K562 (cell line): ENCODE data around the gene SPINT2. TPM values are rescaled to one million over a fixed set of nuclear protein-coding genes. Genes with fewer than 3 reads are reported as not detected.

Experiments used
- ATF1 ChIP-seq, 2 experiments: fragments of 450-650 bp in 1 of 2; IDR thresholded peaks; 2 replicates each; pipeline ENCODE4 v1.6.1; 2016; ENCODE audit warnings: missing compliant biosample characterization in 1 of 2, missing genetic modification characterization in 1 of 2
- ATF6 ChIP-seq: sonication (generic); formaldehyde crosslinking; IDR thresholded peaks from 2 replicates; pipeline ENCODE4 v1.4.0; 2020; ENCODE audit warnings: mild to moderate bottlenecking, missing genetic modification reagents
- EP400 ChIP-seq: fragments of 450-650 bp; IDR thresholded peaks from 2 replicates; pipeline ENCODE4 v1.6.1; 2017; ENCODE audit warnings: antibody characterized with exemption, mild to moderate bottlenecking, moderate library complexity
- GABPB1 ChIP-seq: sonication (generic); formaldehyde crosslinking; IDR thresholded peaks from 2 replicates; pipeline ENCODE4 v1.8.0; 2022; ENCODE audit warnings: mild to moderate bottlenecking, missing genetic modification reagents
- MCM3 ChIP-seq: fragments of 450-650 bp; IDR thresholded peaks from 2 replicates; pipeline ENCODE4 v1.6.1; 2016
- PCBP1 ChIP-seq: fragments of 200-400 bp; formaldehyde crosslinking; IDR thresholded peaks from 2 replicates; pipeline ENCODE4 v1.6.1; 2018; ENCODE audit warnings: mild to moderate bottlenecking, low read depth, low read length; ENCODE audit not compliant: poor library complexity, severe bottlenecking
- PHF20 ChIP-seq: fragments of 450-650 bp; IDR thresholded peaks from 2 replicates; pipeline ENCODE4 v1.6.1; 2018; ENCODE audit not compliant: partially characterized antibody
- PRDM10 ChIP-seq: fragments of 450-650 bp; IDR thresholded peaks from 2 replicates; pipeline ENCODE4 v1.6.1; 2018; ENCODE audit not compliant: partially characterized antibody
- SMAD3 ChIP-seq: fragments of 450-650 bp; formaldehyde crosslinking; conservative IDR thresholded peaks from 2 replicates; pipeline ENCODE4 v1.4.0; 2020; ENCODE audit warnings: mild to moderate bottlenecking
- SP2 ChIP-seq: IDR thresholded peaks from 2 replicates; pipeline ENCODE4 v1.6.1; 2011; ENCODE audit warnings: mild to moderate bottlenecking, low read depth, low read length, moderate library complexity; ENCODE audit not compliant: poor library complexity, severe bottlenecking; ENCODE audit errors: extremely low read depth
- SPI1 ChIP-seq: IDR thresholded peaks from 2 replicates; pipeline ENCODE4 v1.6.1; 2011; ENCODE audit warnings: low read depth, low read length, control low read depth, borderline replicate concordance
- polyA plus RNA-seq, 8 experiments: library from polyadenylated mRNA; depleted of rRNA in 4 of 8; stranded (reverse) in 5 of 8; unstranded in 3 of 8; fragments of >200 nt; fragmentation: Nextera tagmentation in 2 of 8; fragmentation: Illumina TruSeq in 1 of 8; extraction: Ambion mirVana in 2 of 8; extraction: Trizol in 1 of 8; gene quantifications; 2 replicates each; pipeline versions ENCODE4 v1.2.1 to v1.2.3, GENCODE V29; 2011 to 2014; ENCODE audit warnings: inconsistent platforms in 1 of 8, missing spikeins in 1 of 8
- total RNA-seq, 7 experiments: library from RNA; depleted of rRNA in 6 of 7; stranded (reverse); fragments of >200 nt in 6 of 7; fragmentation: Illumina TruSeq in 2 of 7; extraction: Trizol in 2 of 7; gene quantifications; 2 replicates each; pipeline versions ENCODE4 v1.2.1 to v1.2.3, GENCODE V29; 2011 to 2021; ENCODE audit warnings: low replicate concordance in 1 of 7
- TF ChIP-seq, protein P1 (sequence below): IDR thresholded peaks from 2 replicates; pipeline ENCODE4 v1.6.1; 2011; ENCODE audit warnings: borderline replicate concordance, low read depth, mild to moderate bottlenecking, moderate library complexity, low read length; ENCODE audit not compliant: insufficient read depth, poor library complexity, severe bottlenecking
- TF ChIP-seq, protein P2 (sequence below): fragments of 450-650 bp; IDR thresholded peaks from 2 replicates; pipeline ENCODE4 v1.6.1; 2018; ENCODE audit warnings: mild to moderate bottlenecking, low read depth; ENCODE audit not compliant: partially characterized antibody
- TF ChIP-seq, protein P3 (sequence below): fragments of 450-650 bp; IDR thresholded peaks from 2 replicates; pipeline ENCODE4 v1.6.1; 2017; ENCODE audit warnings: antibody characterized with exemption

The SPINT2 gene
- total and polyA plus RNA-seq, 9 of the 15 experiments (the other 6 are each of a cell fraction or from before 2014, with no cell fraction given): 0.65 to 4.5 (median 3.4) TPM

DNA sequence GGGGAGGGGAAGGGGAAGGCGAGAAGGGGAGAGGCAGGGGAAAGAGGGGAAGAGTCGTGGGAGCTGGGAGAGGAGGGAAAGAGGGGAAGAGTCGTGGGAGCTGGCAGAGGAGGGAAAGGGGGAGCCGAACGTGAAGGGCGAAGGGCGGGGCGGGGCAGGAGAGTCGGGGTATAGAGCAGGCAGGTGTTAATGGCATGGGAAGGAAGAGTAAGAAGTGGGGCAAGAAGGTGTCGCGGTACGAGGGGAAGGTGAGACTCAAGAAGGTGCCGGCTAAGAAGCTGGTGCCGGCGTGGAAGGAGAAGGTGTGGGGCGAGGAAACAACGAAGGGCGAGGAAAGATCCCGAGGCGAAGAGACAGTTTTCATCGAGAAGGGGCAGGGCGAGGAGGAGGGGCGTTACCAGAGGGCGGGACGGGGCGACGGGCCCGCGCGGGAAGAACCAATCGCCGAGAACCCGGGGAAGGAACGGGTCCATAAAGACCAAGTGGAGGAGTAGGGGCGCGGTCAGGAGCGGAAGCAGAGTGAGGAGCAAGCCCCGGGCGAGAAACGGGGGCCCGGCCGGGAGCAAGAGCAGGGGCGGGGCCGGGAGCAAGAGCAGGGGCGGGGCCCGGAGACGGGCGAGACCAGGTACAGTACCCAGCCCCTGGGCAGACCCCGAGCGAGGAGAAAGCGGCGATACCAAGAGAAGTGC is 71.7 kb downstream of the SPINT2 start (continued):
- TF ChIP-seq, protein P1, sequence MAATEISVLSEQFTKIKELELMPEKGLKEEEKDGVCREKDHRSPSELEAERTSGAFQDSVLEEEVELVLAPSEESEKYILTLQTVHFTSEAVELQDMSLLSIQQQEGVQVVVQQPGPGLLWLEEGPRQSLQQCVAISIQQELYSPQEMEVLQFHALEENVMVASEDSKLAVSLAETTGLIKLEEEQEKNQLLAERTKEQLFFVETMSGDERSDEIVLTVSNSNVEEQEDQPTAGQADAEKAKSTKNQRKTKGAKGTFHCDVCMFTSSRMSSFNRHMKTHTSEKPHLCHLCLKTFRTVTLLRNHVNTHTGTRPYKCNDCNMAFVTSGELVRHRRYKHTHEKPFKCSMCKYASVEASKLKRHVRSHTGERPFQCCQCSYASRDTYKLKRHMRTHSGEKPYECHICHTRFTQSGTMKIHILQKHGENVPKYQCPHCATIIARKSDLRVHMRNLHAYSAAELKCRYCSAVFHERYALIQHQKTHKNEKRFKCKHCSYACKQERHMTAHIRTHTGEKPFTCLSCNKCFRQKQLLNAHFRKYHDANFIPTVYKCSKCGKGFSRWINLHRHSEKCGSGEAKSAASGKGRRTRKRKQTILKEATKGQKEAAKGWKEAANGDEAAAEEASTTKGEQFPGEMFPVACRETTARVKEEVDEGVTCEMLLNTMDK: no peak
- TF ChIP-seq, protein P2, sequence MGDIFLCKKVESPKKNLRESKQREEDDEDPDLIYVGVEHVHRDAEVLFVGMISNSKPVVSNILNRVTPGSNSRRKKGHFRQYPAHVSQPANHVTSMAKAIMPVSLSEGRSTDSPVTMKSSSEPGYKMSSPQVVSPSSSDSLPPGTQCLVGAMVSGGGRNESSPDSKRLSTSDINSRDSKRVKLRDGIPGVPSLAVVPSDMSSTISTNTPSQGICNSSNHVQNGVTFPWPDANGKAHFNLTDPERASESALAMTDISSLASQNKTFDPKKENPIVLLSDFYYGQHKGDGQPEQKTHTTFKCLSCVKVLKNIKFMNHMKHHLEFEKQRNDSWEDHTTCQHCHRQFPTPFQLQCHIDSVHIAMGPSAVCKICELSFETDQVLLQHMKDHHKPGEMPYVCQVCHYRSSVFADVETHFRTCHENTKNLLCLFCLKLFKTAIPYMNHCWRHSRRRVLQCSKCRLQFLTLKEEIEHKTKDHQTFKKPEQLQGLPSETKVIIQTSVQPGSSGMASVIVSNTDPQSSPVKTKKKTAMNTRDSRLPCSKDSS: peak; percentile 11
- TF ChIP-seq MCM3: peak; percentile 51; the same call in 1 of the 2 replicates
- TF ChIP-seq PRDM10: peak; percentile 94
- TF ChIP-seq, protein P3, sequence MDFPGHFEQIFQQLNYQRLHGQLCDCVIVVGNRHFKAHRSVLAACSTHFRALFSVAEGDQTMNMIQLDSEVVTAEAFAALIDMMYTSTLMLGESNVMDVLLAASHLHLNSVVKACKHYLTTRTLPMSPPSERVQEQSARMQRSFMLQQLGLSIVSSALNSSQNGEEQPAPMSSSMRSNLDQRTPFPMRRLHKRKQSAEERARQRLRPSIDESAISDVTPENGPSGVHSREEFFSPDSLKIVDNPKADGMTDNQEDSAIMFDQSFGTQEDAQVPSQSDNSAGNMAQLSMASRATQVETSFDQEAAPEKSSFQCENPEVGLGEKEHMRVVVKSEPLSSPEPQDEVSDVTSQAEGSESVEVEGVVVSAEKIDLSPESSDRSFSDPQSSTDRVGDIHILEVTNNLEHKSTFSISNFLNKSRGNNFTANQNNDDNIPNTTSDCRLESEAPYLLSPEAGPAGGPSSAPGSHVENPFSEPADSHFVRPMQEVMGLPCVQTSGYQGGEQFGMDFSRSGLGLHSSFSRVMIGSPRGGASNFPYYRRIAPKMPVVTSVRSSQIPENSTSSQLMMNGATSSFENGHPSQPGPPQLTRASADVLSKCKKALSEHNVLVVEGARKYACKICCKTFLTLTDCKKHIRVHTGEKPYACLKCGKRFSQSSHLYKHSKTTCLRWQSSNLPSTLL: peak; percentile 57; the same call in 1 of the 2 replicates
- peak; percentile 9 for TF ChIP-seq PCBP1
- TF ChIP-seq SMAD3 (CRISPR knock-in tag): no peak
- TF ChIP-seq EP400: 0 out of 2 replicates have a peak, but pooled peaks have one; percentile 46
- TF ChIP-seq SP2: no peak
- peak; percentile 40 for TF ChIP-seq PHF20
- TF ChIP-seq GABPB1 (CRISPR knock-in tag): 0 out of 2 replicates have a peak, but pooled peaks have one; percentile 23
- no peak for TF ChIP-seq ATF1 (CRISPR knock-in tag; IDR thresholded peaks at IDR 0.05)
- peak; percentile 6 for TF ChIP-seq ATF1 (tag; IDR thresholded peaks at IDR 0.05)
- peak; percentile 48; the same call in 1 of the 2 replicates for TF ChIP-seq SPI1
- TF ChIP-seq ATF6: 0 out of 2 replicates have a peak, but pooled peaks have one; percentile 40
